GM21526 (cell line): Measurements from ENCODE around the gene ANO9.
"Not testable (repeated sequence)": the region's sequence is repeated elsewhere in the genome, so short reads cannot be mapped to it uniquely, and the experiment has no call there.

ENCODE experiments used
- ATAC-seq: cut with Tn5 transposase; IDR thresholded peaks from one replicate; pipeline ENCODE4 v1.9.1; 2021; ENCODE audit warnings: moderate library complexity; ENCODE audit not compliant: unreplicated experiment, low FRiP score

Gene ANO9

GRCh38 chr11:405954-406795, 35.6 kb downstream of the ANO9 start:
- ATAC-seq: no peak

DNA sequence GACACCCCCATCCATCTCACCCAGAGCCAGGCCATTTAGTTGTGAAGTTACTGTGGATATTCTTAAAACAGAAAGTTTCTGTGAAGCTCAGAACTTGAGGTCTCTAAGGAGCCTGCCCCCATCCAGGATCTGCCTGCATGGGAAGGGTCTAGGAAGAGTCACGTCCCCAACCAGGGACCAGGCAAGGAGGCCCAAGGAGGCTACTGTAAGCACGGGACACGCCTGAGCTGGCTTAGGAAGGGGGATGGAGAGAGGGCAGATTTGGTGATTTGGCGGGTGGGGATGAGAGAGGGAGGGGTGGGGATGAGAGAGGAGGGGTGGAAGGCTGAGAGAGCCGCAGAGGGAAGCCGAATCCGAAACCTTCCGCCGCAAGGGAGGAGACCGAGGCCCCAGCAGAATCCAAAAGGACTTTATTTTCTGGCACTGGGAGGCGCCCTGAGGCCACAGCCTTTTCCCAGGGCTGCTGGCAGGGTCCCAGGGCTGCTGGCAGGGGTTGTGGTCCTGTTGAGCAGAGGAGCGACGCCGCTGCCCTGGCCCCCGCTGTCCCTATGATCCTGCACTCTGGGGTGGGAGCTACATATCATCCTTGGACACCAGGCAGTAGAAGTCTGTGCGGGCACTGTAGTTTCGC, 36.4 kb downstream of the ANO9 start:
- no peak for ATAC-seq

GRCh38 chr11:404551-405264, 37.1 kb downstream of the ANO9 start:
- ATAC-seq: no peak

GRCh38 chr11:403761-404431, 37.9 kb downstream of the ANO9 start:
- ATAC-seq: no peak

DNA sequence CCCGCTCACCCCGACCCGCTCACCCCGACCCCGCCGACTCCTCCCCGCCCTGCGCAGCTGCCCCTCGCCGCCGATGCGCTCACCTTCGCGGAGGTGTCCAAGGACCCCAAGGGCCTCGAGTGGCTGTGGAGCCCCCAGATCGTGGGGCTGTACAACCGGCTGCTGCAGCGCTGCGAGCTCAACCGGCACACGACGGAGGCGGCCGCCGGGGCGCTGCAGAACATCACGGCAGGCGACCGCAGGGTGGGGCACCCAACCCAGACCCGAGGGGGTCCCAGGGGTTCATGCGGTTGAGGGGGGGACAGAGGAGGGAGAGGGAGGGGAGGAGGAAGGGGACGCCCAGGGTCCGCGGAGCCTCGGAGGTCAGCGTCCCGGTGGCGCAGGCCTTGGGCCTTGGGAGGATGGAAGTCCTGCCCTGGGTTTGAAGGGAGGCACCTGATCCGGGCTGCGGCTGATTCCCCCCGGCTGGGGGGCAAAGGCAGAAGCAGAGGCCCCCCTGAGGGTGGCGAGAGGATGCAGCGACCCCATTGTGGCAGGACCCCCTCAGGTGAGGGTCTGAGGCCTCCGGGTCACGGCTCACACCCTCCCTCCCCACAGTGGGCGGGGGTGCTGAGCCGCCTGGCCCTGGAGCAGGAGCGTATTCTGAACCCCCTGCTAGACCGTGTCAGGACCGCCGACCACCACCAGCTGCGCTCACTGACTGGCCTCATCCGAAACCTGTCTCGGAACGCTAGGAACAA, 38.6 kb downstream of the ANO9 start:
- no peak for ATAC-seq

DNA sequence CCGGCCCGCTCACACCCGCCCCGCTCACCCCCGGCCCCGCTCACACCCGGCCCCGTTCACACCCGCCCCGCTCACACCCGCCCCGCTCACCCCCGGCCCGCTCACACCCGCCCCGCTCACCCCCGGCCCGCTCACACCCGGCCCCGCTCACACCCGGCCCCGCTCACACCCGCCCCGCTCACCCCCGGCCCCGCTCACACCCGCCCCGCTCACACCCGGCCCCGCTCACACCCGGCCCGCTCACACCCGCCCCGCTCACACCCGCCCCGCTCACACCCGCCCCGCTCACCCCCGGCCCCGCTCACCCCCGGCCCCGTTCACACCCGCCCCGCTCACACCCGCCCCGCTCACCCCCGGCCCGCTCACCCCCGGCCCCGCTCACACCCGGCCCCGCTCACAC, 40.6 kb downstream of the ANO9 start:
- not testable (repeated sequence) for ATAC-seq

- ATAC-seq: no peak
These were observed 41.5 kb downstream of the ANO9 start for GRCh38 chr11:400241-400689.

GRCh38 chr11:399731-400211, 42.0 kb downstream of the ANO9 start:
- no peak for ATAC-seq

DNA sequence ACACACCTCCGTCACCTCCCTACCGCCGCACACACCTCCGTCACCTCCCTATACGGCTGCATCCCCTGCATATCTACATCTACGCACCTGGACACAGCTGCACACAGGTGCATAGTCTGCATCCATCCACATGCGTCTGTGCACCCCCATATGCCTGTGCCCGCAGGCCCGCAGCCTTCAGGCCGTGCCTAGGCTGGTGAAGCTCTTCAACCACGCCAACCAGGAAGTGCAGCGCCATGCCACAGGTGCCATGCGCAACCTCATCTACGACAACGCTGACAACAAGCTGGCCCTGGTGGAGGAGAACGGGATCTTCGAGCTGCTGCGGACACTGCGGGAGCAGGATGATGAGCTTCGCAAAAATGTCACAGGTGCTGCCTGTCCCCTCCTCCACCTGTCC, 43.0 kb downstream of the ANO9 start:
- ATAC-seq: no peak

GRCh38 chr11:396948-397548, 44.8 kb downstream of the ANO9 start:
- no peak for ATAC-seq

GRCh38 chr11:396511-396947, 45.3 kb downstream of the ANO9 start:
- ATAC-seq: no peak

- ATAC-seq: no peak
These were observed 45.9 kb downstream of the ANO9 start for GRCh38 chr11:395866-396265.

DNA sequence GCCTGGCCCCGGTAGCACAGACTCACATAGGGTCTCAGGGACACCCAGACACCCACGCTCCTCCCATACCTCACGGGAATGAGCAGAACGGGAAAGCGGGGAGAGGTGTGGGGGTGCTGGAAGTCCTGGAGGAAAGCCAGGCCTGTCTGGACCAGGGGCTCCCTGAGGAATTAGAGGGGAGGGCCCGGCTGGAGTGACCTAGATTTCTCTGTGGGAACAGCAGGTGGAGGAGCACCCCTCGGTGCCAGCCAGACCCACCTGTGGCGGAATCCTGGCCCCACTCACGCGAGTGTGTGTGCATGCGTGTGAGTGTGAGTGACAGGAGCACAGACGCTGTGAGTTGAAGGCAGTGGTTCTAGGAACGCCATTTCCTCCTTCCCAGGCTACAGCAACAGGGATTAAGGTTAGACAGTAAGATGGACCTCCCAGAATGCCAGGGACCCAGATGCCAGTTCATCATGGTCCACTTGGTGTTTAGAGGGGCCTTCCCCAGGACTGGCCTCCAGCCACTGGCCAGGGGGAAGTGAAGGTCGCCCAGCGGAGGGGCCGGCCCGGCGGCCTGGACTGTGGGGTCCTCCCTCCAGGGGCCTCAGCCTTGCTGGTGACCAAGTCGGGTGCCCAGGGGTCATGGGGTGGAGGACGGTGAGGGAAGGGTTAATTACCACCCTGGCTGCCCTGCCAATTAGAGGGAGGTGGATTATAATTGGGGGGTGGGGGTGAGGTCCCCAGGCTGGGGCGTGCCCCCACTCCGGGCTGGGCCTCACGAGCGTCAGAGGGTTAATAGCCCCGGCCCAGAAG, 46.8 kb downstream of the ANO9 start:
- no peak for ATAC-seq

- no peak for ATAC-seq
These were observed 47.6 kb downstream of the ANO9 start, which contains the start of gene PKP3 for GRCh38 chr11:394034-394857. Gene PKP3 (plus strand): TSS chr11:394209. CDS start chr11:394293, 84 bp downstream.

- no peak for ATAC-seq
These were observed 48.4 kb downstream of the ANO9 start for GRCh38 chr11:393219-394033.

- ATAC-seq: no peak
These were observed 49.6 kb downstream of the ANO9 start for GRCh38 chr11:392102-392777.
